Umbilical cord (tissue), 2 donors: ENCODE measurements around the gene TMA7B. TPM values are rescaled to one million over a fixed set of nuclear protein-coding genes. Genes with fewer than 3 reads are reported as not detected.
"Not testable (repeated sequence)": the region's sequence is repeated elsewhere in the genome, so short reads cannot be mapped to it uniquely, and the experiment has no call there.

Experiments
- DNase-seq: peaks from one replicate; pipeline ENCODE4 v3.0.0-alpha.2; 2015; ENCODE audit warnings: low spot score
- total RNA-seq: library from RNA; depleted of rRNA; stranded (reverse); fragments of >200 nt; gene quantifications from one replicate; pipeline ENCODE4 v1.2.3, GENCODE V29; 2014; ENCODE audit warnings: low replicate concordance; ENCODE audit not compliant: insufficient read depth

TMA7B gene
- total RNA-seq, 1 donor from 2014 or later, result 1.7 TPM

DNA sequence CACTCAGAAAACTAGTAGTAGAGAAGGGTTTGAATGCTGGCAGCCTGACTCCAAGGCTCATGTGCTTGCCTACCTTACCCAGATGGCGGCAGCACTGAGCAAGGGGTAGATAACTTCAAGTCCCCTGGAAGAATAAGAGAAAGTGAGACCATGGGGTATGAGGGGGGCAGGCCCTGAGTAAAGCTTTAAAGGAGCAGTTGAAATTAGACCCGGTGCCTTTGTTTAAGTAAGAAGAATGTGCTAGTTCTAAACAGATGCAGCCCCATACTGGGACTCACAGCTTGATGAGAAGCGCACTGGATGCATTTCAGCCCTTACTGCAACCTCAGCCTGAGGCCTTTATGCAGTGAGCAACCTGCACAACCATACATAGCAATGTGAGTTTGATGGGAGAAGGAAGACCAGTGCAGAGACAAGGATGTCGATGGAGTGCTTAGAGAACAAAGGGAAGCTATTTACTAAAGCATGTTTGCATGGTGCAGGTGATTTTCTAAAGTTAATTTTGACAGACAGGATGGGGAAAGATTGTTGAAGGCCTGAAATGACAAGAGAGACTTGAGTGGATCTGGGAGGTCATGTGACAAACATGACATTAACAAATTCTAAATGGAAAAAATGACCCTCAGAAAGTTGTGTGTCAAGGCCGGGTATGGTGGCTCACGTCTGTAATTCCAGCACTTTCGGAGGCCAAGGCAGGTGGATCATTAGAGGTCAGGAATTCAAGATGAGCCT, 27.1 kb upstream of the TMA7B start:
- DNase-seq, result no peak

DNA sequence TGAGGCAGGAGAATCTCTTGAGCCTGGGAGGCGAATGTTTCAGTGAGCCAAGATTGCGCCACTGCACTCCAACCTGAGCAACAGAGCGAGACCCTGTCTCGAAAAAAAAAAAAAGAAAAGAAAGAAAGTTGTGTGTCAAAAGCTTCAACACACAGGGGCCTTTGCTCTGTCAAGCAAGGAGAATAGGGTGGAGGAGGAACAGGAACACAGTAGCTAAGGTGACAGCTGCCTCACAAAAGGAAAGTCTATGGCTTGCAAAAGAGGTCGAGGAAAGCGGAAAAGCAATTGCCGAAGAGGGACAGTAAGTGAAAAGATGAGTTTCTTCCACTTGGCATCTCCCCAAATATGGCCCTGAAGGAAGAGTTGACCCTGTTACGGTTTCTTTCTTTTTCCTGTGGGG, 26.5 kb upstream of the TMA7B start:
- no peak for DNase-seq

DNA sequence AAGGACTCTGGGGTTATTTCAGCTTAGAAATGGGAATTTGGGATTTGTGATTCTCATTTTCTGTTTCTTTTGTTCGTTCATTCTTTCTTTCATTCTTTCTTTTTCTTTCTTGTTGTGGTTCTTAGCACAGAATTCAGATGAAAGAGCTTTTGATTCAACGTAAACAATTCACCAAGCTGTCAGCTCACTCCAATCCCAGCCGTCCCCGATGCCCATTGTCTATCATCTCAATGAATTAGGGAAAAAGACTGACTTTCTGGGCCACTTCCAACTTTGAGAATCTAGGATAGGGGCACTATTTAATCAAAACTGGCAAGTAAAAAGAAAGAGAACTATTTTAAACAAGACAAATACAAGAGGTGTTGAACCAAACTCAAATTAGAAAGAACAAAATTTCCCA, 25.1 kb upstream of the TMA7B start:
- DNase-seq, result no peak

DNA sequence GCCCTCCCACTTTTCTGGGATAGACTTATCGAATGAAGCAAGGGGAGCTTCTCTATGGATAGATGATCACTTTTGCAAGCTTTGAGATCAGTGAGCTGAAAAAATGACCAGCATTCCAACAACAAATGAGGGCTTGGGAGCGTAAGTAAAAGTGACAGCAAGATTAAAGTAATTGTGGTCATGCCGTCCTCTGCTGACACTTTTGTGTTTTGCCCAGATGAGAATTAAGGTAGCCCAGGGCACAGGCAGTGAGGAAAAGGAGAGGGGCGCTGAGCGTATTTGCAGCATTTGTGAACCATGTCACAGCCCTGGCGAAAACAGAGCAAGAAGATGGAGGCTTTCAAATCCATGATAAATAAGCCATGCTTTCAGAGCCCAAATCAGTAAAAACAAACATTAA, 24.6 kb upstream of the TMA7B start:
- DNase-seq, result no peak

DNA sequence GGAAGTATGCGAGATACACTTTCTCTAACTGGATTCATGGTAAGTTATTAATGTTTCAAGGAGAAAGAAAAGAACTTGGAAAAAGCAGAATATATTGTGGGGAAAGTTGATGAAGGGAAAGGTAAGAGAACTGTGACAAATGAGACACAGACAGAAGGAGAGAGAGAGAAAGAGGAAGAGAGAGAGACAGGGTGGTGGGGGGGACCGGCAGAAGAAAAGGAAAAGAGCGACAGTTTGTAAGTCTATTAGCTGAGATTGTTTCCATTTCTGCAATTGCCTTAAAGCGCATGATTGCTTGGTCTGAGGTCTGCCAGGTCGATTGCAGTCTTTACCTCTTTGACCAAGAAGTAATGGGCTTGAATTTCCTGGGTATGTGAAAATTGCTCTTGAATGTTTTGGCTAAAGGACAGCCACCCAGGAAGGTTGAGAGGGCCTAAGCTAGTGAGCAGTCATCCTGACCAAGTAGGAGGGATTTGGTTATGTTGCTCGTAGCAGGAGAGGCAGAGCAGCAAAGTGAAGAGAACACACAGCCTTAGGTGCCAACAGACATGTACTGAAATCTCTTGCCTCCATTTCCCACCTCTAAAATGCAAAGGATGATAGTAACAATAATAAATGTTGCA, 23.6 kb upstream of the TMA7B start:
- no peak for DNase-seq

DNA sequence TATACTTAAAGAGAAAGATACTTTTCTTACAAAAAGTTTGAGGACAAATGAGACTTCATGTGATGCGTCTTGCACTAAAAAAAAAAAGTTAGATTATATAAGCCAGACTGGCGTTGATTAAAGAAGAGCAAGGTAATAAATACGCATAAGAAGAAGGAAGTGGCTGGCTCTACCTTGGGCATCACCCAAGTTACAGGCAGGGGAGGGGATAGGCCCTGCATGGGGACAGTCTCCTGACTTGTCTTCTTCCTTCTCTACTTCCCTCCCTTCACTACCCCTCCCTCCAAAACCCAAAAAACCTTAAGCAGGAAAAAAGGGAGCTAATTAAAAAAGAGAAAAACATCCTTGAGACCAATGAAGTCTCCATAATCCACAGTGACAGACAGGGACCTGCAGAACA, 22.3 kb upstream of the TMA7B start:
- DNase-seq, result no peak

DNA sequence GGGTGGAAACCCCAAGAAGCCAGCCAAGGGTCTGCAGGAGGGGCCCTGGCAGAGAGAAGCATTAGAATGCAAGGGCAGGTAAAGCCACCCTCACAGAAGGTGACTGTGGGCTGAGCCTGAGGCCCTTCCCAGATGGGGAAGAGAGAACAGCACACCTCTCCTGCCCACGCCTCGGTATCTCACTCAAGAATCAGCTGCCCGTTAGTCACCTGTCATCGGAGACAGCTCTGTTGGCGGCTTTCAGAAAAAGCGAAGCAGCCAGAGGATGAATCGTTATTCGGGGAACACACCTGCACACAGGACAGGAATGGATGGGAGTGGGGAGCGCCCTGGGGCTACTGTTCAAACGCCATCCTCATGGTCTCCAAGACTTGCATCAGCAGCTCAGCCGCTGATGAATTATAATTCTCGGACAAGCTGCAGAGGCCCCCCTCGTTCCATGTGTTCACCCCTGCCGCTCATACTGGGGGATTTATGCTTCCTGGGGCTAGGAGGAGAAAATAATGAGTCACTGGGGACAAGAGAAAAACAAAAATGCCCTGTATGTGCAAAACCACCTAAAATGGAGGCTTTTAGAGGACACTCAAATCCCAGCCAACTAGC, 21.6 kb upstream of the TMA7B start:
- DNase-seq, result no peak

DNA sequence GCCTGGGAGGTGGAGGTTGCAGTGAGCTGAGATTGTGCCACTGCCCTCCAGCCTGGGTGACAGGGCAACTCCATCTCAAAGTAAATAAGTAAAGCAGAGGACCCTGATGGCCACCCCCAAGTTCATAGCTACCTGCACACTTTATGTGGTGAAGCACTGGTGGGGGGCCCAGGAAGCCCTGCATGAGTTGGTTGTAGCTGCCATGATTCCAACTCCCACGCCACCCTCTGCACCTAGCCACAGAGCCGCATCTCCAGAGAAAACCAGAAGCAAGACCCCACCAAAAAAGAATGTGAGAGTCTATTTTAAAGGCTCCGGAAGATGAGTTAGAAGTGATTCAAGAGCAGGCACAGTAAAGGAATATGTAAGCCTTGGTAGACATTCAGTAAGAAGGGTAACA, 20.4 kb upstream of the TMA7B start:
- no peak for DNase-seq

DNA sequence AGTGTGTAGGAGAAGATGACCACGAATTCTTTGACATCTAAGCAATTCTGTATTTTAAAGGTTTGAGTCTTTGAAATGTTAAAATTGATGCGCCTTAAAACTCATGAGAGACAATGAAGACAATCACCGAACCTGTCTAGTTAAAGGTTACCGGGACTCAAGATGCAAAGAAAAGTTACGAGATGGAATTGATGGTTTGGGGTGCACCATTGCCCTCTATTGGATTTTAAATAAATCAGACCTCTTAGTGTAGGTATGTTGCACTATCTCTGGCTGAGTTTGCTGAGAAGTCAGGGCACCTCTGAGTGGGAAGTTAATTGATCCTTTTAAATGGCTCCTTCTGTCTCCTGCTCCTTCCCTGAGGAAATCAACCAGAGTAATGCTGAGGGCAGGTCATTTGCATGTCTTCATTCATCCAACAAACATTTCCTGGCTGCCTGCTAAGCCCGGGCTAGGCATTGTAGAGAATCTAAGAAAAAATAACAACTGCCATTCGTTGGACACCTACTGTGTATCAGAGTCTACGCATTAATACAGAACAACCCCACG, 19.4 kb upstream of the TMA7B start:
- DNase-seq, result peak; percentile 19

DNA sequence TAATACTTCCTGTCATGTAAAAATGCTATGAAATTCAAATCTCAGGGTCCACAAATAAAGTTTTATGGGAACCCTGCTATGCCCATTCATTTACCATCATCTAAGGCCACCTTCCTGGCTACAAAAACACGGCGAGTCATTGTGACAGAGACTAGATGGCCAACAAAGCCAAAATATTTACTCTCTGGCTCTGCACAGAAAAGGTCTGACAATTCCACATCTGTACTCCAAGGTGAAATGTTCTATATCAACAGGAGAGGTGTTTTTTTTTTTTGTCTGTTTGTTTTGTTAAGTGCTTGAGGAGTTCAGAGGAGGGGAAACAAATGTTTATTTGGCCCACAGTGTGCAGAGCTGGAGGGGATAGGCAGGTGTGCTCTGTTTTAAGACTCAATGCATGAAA, 18.6 kb upstream of the TMA7B start:
- DNase-seq, result no peak

DNA sequence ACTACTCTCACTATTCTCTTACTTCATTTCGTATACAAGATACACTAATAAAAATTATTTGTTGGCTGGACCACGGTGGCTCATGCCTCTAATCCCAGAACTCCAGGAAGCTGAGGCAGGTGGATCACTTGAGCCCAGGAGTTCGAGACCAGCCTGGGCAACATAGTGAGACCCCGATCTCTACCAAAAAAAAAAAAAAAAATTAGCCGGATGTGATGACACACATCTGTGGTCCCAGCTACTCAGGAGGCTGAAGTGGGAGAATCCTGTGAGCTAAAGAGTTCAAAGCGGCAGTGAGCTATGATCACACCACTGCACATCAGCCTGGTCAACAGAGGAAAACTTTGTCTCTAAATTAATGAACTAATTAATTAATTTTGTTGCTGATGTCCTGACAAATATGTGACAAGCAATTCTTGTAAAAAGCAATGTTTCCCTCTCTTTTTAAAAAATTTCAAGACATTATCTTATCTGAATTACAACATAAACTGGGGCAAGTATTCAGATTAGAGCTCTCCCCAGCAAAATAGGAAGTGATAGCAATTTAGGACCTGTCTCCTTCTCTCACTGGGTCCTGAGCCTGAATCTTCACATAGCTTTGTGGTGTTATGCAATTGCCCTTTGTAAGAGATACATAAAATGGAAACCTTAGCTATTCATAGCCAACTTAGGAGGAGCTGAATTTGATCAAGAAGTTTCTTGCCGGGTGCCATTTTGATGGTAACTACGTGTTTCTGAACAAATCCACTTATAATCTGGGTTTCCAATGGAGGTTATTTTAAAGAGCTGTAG, 17.6 kb upstream of the TMA7B start:
- DNase-seq, result no peak

DNA sequence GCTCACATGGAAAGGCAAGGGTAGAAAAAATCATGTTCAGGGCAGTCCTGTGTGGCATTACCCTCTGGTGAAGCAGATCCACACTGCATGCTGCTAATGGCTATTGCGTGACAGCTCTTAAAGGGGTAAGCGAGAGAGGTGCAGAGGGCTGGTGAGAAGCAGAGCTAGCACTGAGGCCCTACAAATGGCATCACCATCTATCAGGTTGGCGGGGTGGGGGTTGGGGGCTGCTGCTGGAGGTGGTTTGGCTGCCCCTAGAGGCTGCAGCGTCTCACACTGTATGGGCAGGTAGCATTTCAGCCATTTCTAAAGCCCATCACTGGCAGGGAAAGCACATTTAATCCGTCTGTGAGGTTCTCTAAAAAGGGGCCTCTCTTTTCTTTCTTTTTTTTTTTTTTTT, 16.9 kb upstream of the TMA7B start:
- no peak for DNase-seq

DNA sequence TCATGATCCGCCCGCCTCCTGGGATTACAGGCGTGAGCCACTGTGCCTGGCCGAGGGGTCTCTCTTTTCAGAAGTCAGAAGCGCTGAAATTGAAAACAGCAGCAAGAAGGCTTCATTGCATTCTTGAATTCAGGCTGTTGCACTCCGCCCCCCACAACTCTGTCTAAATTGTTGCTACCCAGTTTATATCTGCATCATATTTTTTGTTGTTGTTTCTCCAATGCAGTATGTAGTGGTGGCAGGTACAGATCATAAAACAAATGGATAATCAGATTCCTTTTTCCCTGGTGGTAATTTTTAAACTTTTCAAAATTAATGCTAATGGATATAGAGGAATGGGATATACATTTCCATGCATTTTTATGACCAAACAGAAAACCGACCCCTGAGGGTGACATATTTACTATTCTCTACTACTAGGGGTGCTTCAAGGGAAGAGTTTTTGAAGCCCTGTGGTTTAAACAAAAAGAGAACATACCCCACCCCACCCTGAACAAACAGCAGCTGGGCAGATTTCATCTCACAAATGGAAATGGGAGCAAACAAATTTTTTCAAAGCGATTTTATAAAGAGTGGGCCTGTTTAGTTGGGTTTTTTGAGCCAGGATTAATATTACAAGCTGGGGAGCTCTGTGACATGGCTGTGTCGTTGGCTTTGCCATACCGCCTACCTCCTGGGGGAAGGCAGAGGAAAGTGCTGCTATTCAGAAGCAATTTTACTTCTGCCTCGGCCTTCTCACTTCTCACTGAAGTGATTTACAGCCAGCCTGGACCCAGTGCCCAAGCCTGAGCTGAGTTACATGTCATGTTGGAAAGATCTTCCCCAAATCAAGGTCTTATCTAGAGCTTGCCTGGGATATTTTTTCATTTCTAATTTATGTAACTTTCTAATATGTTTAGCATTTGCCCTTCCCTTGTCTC, 16.0 kb upstream of the TMA7B start:
- DNase-seq, result no peak

DNA sequence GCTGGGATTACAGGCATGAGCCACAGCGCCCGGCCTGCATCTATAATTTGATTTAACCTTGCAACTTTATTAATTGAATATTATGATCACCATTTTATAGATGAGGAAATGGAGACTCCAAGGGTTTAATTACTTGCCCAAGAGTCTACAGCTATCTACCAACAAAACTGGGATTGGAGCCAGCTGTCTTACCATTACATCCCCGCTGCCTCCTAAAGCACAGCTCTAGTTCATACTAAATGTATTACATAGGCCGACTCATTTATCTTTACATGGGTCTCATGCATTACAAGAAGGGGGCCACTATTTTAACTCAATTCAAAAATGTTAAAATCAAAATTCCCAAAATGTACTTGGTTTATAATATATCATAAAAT, 14.1 kb upstream of the TMA7B start:
- no peak for DNase-seq

DNA sequence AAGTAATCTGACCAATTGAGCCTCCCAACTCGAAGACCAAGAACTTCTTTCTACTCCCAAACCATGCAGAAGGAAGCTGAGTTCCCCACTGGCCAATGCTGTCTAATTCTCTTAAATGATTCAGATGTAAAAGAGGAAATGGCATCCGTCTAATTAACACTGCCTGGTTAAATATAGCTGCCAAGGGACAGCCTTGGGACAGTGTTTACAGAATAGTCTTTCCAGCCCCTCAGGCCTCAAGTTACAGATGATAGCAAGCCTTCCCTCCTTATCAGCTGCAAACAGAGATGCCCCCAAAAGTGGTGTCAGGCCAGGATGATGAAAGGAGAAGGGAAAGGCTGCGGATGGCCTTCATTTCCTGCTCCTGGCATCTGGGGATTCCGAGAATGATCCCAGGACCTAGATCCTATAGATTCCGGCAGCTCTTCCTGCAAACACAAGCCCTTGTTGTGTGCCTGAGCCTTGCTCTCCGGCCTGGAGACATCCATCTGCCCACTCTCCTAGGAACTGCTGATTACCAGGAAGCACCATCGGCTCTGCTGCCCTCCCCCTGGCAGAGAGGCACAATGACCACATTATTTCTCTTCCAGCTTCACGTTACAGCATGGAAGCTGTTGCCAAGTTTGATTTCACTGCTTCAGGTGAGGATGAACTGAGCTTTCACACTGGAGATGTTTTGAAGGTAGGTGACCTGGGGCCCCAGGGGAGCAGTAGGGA, 13.5 kb upstream of the TMA7B start:
- DNase-seq, result no peak

DNA sequence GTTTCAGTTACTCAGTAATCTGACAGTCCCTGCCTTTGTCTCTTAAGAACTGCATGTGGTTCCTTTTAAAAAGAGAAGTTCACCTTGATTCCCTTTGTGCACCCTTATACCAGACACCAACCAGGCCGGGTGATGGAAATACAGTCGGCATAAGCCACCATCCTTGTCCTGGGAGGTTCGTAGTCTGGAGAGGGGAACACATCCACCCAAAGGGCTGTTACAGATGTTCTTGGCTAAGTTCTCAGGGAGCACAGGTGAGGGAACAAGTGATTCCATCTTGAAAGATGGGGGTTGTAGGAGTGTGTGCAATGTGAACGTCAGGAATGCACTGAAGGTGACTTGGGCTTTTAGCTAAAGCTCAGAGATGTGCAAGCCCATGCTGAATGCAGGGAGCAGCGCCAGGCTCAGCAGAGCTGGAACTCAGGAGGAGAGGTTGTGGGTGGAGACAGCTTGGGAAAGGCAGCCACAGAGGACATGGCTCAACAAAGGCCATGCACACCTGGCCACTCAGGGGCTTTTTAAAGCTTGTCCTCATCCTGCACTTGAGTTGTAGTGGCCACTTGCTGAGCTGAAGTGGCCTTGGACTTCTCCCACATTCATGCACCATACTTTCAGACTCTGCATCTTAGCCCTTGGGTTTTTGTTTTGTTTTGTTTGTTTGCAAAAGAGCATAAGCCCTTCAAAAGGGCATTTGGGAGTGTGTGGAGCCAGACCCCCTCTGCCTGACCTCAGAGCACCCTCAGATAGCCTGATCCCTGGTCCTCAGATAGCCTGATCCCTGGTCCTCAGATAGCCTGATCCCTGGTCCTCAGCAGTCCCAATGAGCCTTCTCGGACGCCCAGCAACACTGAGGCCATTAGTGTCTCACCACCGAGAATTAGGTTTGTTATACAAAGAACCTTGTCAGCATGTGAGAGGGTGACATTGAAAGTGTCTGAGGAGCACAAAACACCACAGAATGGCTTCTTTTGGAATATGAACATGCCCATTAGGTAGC, 12.7 kb upstream of the TMA7B start:
- no peak for DNase-seq

DNA sequence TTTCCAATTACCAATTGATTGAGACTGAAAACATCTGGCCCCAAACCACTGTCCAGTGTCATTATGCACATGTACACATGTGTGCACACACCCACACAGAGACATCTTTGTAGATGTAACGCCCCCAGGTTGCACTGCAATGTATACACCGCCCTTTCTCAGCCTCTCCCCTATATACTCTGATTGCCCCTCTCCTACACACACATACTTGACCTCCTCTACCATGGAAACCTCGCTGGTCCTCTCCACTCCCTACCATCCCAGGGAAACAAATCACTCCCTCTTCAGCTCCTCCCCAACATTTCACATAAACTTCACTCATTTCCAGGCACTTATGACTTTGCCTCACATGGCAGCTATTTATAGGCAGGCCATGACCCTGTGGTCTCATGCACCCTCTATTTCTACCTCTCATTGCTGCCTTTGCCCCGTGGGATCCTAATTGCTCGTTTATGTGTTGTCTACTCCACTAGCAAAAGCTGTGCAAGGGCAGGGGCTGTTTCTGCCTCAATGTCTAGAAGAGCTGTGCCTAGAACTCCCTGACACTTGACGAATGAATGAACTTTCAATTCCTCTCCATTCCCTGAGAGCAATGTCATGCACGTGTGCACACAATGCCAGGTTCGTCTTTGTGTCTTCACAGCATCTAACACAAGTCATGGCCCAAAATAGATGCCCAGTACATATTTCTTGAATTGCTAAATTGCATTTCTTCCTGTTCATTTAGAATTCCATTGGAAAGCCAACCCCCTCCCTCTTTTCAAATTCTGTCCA, 10.0 kb upstream of the TMA7B start:
- no peak for DNase-seq

DNA sequence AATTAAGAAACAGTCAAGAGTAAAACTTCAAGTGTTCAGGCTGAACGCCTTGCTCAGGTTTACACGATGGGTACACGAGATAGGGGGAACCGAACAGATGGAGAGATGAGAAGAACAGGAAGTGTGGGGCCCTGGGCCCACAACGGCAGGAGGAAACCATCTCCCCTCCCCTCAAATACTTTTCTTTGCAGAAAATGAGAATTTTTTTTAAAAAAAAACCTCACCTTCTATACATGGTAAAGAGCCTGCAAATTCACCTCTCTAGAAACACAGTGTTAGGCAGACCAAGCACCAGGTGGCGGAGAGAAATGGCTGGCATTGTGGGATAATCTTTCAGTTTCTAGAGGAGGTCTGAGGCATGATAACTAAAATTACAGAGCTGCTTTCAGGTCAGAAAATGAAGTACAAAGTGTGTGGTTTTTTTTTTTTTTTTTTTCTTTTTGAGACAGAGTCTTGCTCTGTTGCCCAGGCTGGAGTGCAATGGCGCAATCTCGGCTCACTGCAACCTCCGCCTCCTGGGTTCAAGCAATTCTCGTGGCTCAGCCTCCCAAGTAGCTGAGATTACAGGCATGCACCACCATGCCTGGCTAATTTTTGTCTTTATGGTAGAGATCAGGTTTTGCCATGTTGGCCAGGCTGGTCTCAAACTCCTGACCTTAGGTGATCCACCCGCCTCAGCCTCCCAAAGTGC, 8.4 kb upstream of the TMA7B start:
- DNase-seq, result not testable (repeated sequence)
